ENCODE measurements around the gene GALNTL6.

GALNTL6 gene

GRCh38 chr4:172127168-172127567 lies 314.0 kb downstream of the GALNTL6 start:
- DNase-seq, result no peak

- no peak for DNase-seq
Observed at GRCh38 chr4:172129593-172129992, 316.4 kb downstream of the GALNTL6 start.

- DNase-seq, result no peak
Observed at GRCh38 chr4:172134521-172134920, 321.3 kb downstream of the GALNTL6 start.

GRCh38 chr4:172141025-172141424 lies 327.8 kb downstream of the GALNTL6 start:
- DNase-seq, result no peak

GRCh38 chr4:172142281-172142741 lies 329.1 kb downstream of the GALNTL6 start:
- DNase-seq, result no peak

GRCh38 chr4:172143605-172144314 lies 330.6 kb downstream of the GALNTL6 start:
- DNase-seq, result no peak

GRCh38 chr4:172147687-172148086 lies 334.5 kb downstream of the GALNTL6 start:
- DNase-seq, result peak; percentile 11

- DNase-seq, result no peak
Observed at GRCh38 chr4:172149329-172149728, 336.1 kb downstream of the GALNTL6 start.

GRCh38 chr4:172152284-172152683 lies 339.1 kb downstream of the GALNTL6 start:
- no peak for DNase-seq

GRCh38 chr4:172153719-172154118 lies 340.5 kb downstream of the GALNTL6 start:
- DNase-seq, result no peak

GRCh38 chr4:172155838-172156345 lies 342.7 kb downstream of the GALNTL6 start:
- no peak for DNase-seq

GRCh38 chr4:172157946-172158345 lies 344.7 kb downstream of the GALNTL6 start:
- no peak for DNase-seq

GRCh38 chr4:172163215-172163614 lies 350.0 kb downstream of the GALNTL6 start:
- DNase-seq, result no peak

GRCh38 chr4:172168888-172169287 lies 355.7 kb downstream of the GALNTL6 start:
- DNase-seq, result no peak

GRCh38 chr4:172169871-172170270 lies 356.7 kb downstream of the GALNTL6 start:
- DNase-seq, result no peak

- no peak for DNase-seq
Observed at GRCh38 chr4:172173206-172173605, 360.0 kb downstream of the GALNTL6 start.

GRCh38 chr4:172177382-172177781 lies 364.2 kb downstream of the GALNTL6 start:
- no peak for DNase-seq

- no peak for DNase-seq
Observed at GRCh38 chr4:172188248-172188988, 375.2 kb downstream of the GALNTL6 start.

GRCh38 chr4:172202480-172203076 lies 389.4 kb downstream of the GALNTL6 start:
- DNase-seq, result no peak

GRCh38 chr4:172207258-172207657 lies 394.1 kb downstream of the GALNTL6 start:
- no peak for DNase-seq

GRCh38 chr4:172207886-172208285 lies 394.7 kb downstream of the GALNTL6 start:
- no peak for DNase-seq

GRCh38 chr4:172220679-172221078 lies 407.5 kb downstream of the GALNTL6 start:
- DNase-seq, result no peak

- DNase-seq, result no peak
Observed at GRCh38 chr4:172225457-172225856, 412.3 kb downstream of the GALNTL6 start.

GRCh38 chr4:172232966-172233365 lies 419.8 kb downstream of the GALNTL6 start:
- no peak for DNase-seq

All from NCI-H1417 treated with DMSO at 0.1 percent for 48 hours (cell line).